Measurements from ENCODE around the gene SCN5A.

GRCh38 chr3:38644016-38644661 is 5.3 kb downstream of the SCN5A start:
- TF ChIP-seq PATZ1 (CRISPR knock-in tag; IDR thresholded peaks at IDR 0.05; ENCODE audit: borderline replicate concordance): no peak
- no peak for TF ChIP-seq ZFP30 (CRISPR knock-in tag; IDR thresholded peaks at IDR 0.05)
- no peak for TF ChIP-seq ZC3H10 (CRISPR knock-in tag; IDR thresholded peaks at IDR 0.05)
- no peak for TF ChIP-seq RARB (CRISPR knock-in tag; IDR thresholded peaks at IDR 0.05)
- no peak for TF ChIP-seq PPARA (CRISPR knock-in tag; IDR thresholded peaks at IDR 0.05; ENCODE audit: borderline replicate concordance)
- no peak for TF ChIP-seq ZNF565 (CRISPR knock-in tag; conservative IDR thresholded peaks at IDR 0.05; ENCODE audit: low read depth)
- no peak for TF ChIP-seq POU6F1 (CRISPR knock-in tag; IDR thresholded peaks at IDR 0.05; ENCODE audit: borderline replicate concordance, low read depth)
- no peak for TF ChIP-seq ARNTL (CRISPR knock-in tag; IDR thresholded peaks at IDR 0.05; ENCODE audit: borderline replicate concordance, low read depth)
- no peak for TF ChIP-seq ZNF8 (CRISPR knock-in tag; IDR thresholded peaks at IDR 0.05)
- no peak for TF ChIP-seq CSRNP3 (CRISPR knock-in tag; IDR thresholded peaks at IDR 0.05)
- TF ChIP-seq TCF4 (CRISPR knock-in tag; IDR thresholded peaks at IDR 0.05; ENCODE audit: borderline replicate concordance): no peak
- TF ChIP-seq ISL1 (CRISPR knock-in tag; IDR thresholded peaks at IDR 0.05): no peak
- TF ChIP-seq CSDC2 (CRISPR knock-in tag; IDR thresholded peaks at IDR 0.05): no peak
- no peak for TF ChIP-seq ZFP3 (CRISPR knock-in tag; IDR thresholded peaks at IDR 0.05)

Measured in SK-N-SH treated with all-trans-retinoic acid at 6 μM for 48 hours (cell line).